GM21360 (cell line): Measurements from ENCODE around the gene SPRR5.

Experiments
- ATAC-seq: cut with Tn5 transposase; IDR thresholded peaks from one replicate; pipeline ENCODE4 v1.9.1; 2021; ENCODE audit warnings: mild to moderate bottlenecking, moderate library complexity; ENCODE audit not compliant: unreplicated experiment

SPRR5 gene

GRCh38 chr1:152942161-152942560 lies 4.8 kb upstream of the SPRR5 start:
- ATAC-seq = no peak

GRCh38 chr1:152946248-152946647 lies 758 bp upstream of the SPRR5 start:
- no peak for ATAC-seq

DNA sequence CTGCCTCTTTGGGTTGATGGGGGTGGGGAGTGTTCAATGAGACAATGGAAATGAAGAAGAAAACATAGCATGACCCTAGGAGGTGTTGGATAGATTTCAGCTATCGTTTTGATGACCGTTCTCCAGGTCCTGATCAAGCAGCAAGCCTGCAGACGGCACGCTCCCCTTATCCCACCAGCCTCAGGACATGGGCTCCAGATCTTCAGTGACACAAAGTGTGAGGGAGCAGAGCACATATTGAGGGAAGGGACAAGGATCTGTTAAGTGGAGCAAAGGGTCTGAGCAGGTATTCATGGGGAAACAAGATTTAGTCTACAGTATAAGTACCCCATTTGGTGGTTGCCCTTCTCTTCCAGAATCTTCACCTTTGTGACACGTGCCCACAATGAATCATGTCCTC lies 4.7 kb downstream of the SPRR5 start:
- no peak for ATAC-seq

DNA sequence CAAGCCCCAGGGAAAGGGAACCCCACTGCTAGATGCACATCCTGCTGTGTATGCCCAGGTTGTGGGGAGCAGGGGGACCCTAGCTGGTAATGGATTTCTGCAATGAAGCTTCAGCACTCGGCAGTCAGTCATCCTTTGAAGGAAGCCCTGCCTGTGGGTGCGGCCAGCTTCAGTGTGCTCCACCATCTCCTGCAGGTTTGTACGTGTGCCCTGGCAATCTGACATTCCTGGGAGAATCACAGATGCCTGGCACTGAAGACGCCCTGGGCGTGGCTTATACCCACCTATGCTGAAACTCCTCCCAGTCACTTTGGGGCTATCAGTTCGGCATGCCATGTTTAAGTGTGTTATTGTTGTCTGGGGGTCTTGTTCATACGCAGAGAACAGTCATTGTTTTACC lies 6.8 kb downstream of the SPRR5 start:
- no peak for ATAC-seq

DNA sequence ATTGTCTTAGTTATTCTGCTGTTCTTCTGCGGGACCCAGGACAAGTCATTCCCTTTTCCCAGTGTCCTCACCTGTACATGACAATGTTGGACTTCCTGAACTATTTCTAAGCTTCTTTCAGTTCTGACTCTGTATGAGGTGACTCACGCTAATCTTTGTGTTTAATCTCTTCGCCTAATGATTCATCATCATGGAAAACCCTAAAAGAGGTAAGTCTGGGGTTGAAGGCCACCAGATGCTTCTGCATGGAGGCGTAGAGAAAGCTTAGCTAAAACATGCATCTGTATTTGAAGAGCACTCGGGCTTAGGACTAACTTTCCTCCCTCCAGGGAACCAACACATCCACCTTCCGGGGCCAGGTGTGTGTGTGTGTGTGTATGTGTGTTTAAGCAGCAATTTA lies 7.4 kb downstream of the SPRR5 start:
- no peak for ATAC-seq

DNA sequence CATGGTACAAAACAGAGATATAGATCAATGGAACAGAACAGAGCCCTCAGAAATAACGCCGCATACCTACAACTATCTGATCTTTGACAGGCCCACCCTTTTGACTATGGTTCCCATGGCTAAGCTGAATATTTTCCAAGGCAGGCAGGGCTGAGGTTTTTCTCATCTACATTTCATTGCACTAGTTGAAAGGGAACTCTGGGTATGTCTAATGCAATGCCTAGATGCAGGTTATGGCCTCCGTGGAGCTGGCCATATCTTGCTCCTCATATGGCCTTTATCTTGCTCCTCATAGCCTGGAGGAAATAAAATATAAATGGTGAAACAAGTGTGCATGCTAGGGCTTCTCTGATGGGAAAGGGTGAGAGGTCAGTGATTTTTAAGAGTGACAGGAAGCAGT lies 10.6 kb downstream of the SPRR5 start:
- no peak for ATAC-seq

- no peak for ATAC-seq
Measured at GRCh38 chr1:152959273-152959672, 12.3 kb downstream of the SPRR5 start.

GRCh38 chr1:152959801-152960451 lies 12.9 kb downstream of the SPRR5 start:
- ATAC-seq = no peak

DNA sequence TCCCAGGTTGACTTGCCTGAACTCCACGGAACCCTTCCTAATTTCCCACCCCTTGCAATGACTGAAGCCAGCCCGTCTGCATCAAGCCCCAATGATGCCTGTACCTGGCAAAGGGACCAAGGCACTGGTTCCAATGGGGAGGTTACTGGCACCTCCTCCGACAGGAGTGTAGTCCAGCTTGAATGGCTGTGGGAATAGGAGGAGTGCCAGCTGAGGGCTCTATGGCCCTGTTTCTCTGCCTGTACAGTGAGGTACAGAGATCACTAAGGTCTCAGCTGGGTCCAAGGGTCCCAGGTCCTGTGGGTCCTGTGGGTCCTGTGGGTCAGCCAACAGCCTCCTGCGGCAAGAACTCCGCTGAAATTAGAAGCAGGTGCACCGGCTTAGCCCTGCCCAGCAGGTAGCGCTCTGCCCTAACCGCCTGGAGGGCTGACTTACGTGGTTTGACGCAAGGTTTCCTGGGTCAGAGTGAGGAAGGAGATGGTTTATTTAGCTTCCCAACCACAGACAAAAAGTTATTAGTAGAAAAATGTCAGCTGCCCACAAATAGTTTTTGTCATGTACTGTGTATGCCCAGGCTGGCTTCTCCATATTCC lies 13.5 kb downstream of the SPRR5 start:
- ATAC-seq = no peak

DNA sequence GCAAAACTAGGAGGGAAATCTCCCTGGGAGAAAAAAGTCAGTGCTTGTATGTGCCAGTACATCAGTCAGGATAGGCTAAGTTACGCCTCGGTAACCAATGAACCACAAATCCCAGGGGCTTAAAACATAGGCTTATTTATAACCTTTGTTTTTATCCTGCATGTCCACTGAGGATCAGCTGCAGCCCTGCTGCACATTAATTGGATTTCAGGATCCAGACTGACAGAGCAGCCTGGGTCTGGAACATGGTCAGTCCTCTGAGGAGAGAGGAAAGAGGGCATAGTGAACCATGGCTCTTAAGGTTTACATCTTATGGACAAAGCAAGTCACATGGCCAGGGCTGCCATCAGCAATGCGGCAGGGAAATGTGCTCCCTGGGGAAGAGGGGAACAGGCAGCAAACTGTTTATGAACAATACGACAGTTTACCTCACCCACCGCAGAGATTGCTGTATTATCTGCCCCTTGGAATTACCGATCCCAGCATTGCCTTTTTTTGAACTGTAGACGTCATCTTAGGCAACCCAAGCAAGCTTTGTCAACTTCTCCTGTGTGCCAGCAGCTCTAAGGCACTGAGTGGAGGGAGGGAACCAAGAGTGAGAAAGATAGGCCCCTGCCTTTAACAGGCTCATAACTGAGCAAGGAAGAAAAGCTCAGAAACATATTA lies 14.4 kb downstream of the SPRR5 start:
- no peak for ATAC-seq

GRCh38 chr1:152962876-152963415 lies 15.9 kb downstream of the SPRR5 start:
- no peak for ATAC-seq

GRCh38 chr1:152964536-152964935 lies 17.5 kb downstream of the SPRR5 start:
- no peak for ATAC-seq

DNA sequence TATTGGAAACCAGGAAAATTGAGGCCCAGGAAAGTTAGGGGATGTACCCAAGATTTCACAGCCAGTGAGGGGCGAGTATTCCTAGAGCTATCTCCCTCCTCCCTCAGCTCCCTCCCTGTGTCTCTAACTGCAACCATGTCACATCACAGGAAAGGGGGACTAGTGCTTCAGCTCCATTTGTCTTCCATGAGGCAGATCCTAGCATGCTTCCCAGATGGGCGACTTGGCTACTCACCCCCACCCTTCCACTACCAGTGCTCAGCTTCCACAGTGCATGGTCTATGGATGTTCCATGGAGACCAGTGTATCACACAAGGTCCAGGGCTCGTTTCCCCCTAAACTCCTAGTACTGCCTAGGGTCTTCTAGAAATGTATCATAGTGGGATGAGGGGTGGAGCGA lies 18.8 kb downstream of the SPRR5 start:
- ATAC-seq = no peak

- ATAC-seq = no peak
Measured at GRCh38 chr1:152967201-152967600, 20.2 kb downstream of the SPRR5 start.

GRCh38 chr1:152968248-152968647 lies 21.2 kb downstream of the SPRR5 start:
- ATAC-seq = peak; percentile 87

GRCh38 chr1:152969036-152969435 lies 22.0 kb downstream of the SPRR5 start:
- no peak for ATAC-seq

DNA sequence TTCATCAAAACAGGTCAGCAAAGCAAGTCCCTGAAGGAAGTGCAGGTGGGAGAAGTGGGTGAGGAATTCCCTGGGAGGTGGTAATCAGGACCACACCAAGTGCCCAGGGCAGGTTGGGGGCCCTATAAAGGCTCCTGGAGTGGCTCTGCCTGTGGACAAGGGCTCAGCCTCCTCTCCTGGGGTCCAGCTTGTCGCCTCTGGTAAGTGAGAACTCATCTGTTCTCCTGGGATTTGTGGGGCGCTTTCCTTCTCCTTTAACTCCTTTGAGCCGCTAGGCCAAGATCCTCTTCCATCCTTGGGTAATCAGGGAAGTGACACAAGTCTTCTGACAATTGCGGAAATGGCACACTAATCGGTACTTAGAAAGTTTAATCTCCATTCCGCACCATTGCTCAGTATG lies 23.5 kb downstream of the SPRR5 start, which contains the start of gene SPRR4:
Gene SPRR4, plus strand, starts transcription at position 154 of the 400 bp plus-strand sequence. CDS start 1,243 bp downstream, outside the sequence.
- no peak for ATAC-seq

DNA sequence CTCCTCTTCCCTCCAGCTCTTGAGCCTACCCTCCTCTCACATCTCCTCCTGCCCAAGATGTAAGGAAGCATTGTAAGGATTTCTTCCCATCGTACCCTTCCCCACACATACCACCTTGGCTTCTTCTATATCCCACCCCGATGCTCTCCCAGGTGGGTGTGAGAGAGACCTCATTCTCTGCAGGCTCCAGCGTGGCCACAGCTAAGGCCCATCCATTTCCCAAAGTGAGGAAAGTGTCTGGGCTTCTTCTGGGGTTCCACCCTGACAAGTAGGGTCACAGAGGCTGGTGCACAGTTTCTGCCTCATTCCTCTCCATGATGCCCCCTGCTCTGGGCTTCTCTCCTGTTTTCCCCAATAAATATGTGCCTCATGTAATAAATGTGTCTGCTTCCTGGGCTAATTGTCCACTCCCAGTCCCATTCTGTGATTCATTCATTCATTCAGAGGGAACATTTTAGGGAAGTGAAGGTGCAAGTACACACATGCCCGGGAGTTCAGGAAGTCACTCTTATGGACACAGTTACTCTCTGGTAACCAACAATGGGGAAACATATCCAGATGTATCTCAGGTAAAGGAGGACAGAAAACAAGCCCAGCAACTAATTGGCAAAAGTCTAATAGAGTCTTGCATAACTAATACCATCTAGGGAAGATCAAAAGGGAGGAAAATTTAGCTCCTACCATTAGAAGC lies 25.3 kb downstream of the SPRR5 start:
- ATAC-seq = no peak

DNA sequence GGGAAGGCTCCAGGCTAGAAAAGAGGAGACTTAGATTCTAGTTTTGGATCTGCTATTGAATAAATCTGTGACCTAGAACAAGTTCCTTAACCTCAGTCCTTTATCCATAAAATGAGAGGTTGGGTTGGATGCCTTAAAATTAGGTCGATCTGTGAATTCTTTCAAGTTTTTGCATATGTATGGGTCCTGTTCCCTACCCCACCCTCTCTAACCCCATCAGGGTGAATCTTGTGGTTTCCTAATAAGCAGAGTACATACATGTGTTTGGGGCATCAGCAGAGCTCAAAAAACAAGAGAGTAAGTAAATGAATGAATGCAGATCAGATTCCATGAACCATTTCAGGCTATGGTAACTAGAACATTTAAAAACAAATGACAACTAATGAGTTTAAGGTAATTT lies 29.7 kb downstream of the SPRR5 start:
- ATAC-seq = no peak

- no peak for ATAC-seq
Measured at GRCh38 chr1:152977614-152978013, 30.6 kb downstream of the SPRR5 start.

DNA sequence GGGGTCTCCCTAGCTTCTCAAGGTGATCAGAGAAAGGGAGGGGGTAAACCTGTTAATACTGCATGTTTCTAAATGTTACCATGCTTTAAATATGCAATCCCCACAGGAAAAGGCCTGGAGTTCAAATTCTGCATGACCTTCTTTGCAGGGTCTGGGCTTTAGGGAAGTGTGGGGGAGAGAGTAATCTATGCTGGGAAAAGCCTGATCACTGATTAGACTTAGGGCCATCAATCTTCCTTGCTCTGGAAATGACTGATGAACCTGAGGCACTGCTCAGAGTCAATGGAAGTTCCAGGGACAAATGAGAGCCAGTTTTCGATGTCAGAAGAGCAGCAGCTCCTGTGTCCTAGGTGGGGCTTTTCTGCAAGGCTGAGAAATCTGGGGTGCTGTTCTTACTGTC lies 33.7 kb downstream of the SPRR5 start:
- ATAC-seq = no peak
